IPS-18a (cell line): Measurements from ENCODE around the gene AMFR.
"Not testable (repeated sequence)": the region's sequence is repeated elsewhere in the genome, so short reads cannot be mapped to it uniquely, and the experiment has no call there.

Experiments used
- H3K27ac ChIP-seq: one replicate; pipeline ENCODE4 v1.5.1; 2013; ENCODE audit warnings: low read length
- H3K27me3 ChIP-seq: one replicate; pipeline ENCODE4 v1.6.1; 2013; ENCODE audit warnings: mild to moderate bottlenecking, low read length; ENCODE audit not compliant: control insufficient read depth, insufficient read depth
- H3K36me3 ChIP-seq: one replicate; pipeline ENCODE4 v1.6.1; 2013; ENCODE audit warnings: low read depth, low read length; ENCODE audit not compliant: control insufficient read depth
- H3K4me1 ChIP-seq: one replicate; pipeline ENCODE4 v1.6.1; 2013; ENCODE audit warnings: low read depth, low read length; ENCODE audit not compliant: control insufficient read depth
- H3K4me3 ChIP-seq: one replicate; pipeline ENCODE4 v1.5.1; 2013; ENCODE audit warnings: low read length
- H3K9ac ChIP-seq: one replicate; pipeline ENCODE4 v1.6.1; 2013; ENCODE audit warnings: mild to moderate bottlenecking, low read length, moderate library complexity
- H3K9me3 ChIP-seq: one replicate; pipeline ENCODE4 v1.6.1; 2013; ENCODE audit warnings: low read depth, low read length; ENCODE audit not compliant: control insufficient read depth

AMFR gene

GRCh38 chr16:56382901-56383355, 42.4 kb downstream of the AMFR start:
- Histone ChIP-seq H3K9me3 (peaks cover 8% of the 10 kb centered on the region), H3K36me3 (peaks cover 10% of the 10 kb centered on the region), H3K9ac (no peak overlapping the region), H3K4me1 (no peaks in the 10 kb centered on the region), H3K4me3 (no peak overlapping the region), H3K27ac (no peak overlapping the region), H3K27me3 (no peaks in the 10 kb centered on the region)

GRCh38 chr16:56382459-56382858, 42.9 kb downstream of the AMFR start:
- Histone ChIP-seq H3K27me3 (no peaks in the 10 kb centered on the region), H3K4me3 (no peak overlapping the region), H3K27ac (no peak overlapping the region), H3K4me1 (no peaks in the 10 kb centered on the region), H3K9me3 (peaks cover 8% of the 10 kb centered on the region), H3K9ac (no peak overlapping the region), H3K36me3 (peaks cover 8% of the 10 kb centered on the region)

GRCh38 chr16:56380778-56381485, 44.4 kb downstream of the AMFR start:
- not testable (repeated sequence) for H3K4me3 ChIP-seq

GRCh38 chr16:56379044-56379443, 46.3 kb downstream of the AMFR start:
- not testable (repeated sequence) for H3K9me3 ChIP-seq, H3K4me1 ChIP-seq, H3K27me3 ChIP-seq, H3K36me3 ChIP-seq, H3K27ac ChIP-seq, H3K9ac ChIP-seq, H3K4me3 ChIP-seq

More at GRCh38 chr16:56380778-56381485, 44.4 kb downstream of the AMFR start:
- not testable (repeated sequence) for H3K4me1 ChIP-seq, H3K27me3 ChIP-seq, H3K27ac ChIP-seq, H3K9me3 ChIP-seq, H3K36me3 ChIP-seq, H3K9ac ChIP-seq

GRCh38 chr16:56375792-56376191, 49.6 kb downstream of the AMFR start:
- not testable (repeated sequence) for H3K27me3 ChIP-seq, H3K9me3 ChIP-seq, H3K4me1 ChIP-seq, H3K27ac ChIP-seq, H3K36me3 ChIP-seq, H3K4me3 ChIP-seq, H3K9ac ChIP-seq

GRCh38 chr16:56373003-56373402, 52.3 kb downstream of the AMFR start:
- H3K36me3 ChIP-seq, result no peaks in the 10 kb centered on the region
- H3K4me1 ChIP-seq, result no peaks in the 10 kb centered on the region
- H3K4me3 ChIP-seq, result no peak overlapping the region
- H3K27me3 ChIP-seq, result no peaks in the 10 kb centered on the region
- no peaks in the 10 kb centered on the region for H3K9me3 ChIP-seq
- no peak overlapping the region for H3K9ac ChIP-seq
- no peak overlapping the region for H3K27ac ChIP-seq

GRCh38 chr16:56372013-56372634, 53.2 kb downstream of the AMFR start:
- Histone ChIP-seq H3K4me3 (no peak overlapping the region), H3K36me3 (no peaks in the 10 kb centered on the region), H3K9ac (no peak overlapping the region), H3K4me1 (no peaks in the 10 kb centered on the region), H3K9me3 (no peaks in the 10 kb centered on the region), H3K27me3 (no peaks in the 10 kb centered on the region), H3K27ac (no peak overlapping the region)

GRCh38 chr16:56371660-56371937, 53.7 kb downstream of the AMFR start:
- H3K27me3 ChIP-seq, result no peaks in the 10 kb centered on the region
- H3K36me3 ChIP-seq, result no peaks in the 10 kb centered on the region
- no peaks in the 10 kb centered on the region for H3K9me3 ChIP-seq
- no peak overlapping the region for H3K27ac ChIP-seq
- no peaks in the 10 kb centered on the region for H3K4me1 ChIP-seq
- H3K4me3 ChIP-seq, result no peak overlapping the region
- H3K9ac ChIP-seq, result no peak overlapping the region

- Histone ChIP-seq H3K9me3 (no peaks in the 10 kb centered on the region), H3K36me3 (no peaks in the 10 kb centered on the region), H3K4me1 (no peaks in the 10 kb centered on the region), H3K27ac (no peak overlapping the region), H3K9ac (no peak overlapping the region), H3K4me3 (no peak overlapping the region), H3K27me3 (no peaks in the 10 kb centered on the region)
These were observed 54.3 kb downstream of the AMFR start for GRCh38 chr16:56370875-56371659.

- Histone ChIP-seq H3K4me1 (no peaks in the 10 kb centered on the region), H3K9ac (no peak overlapping the region), H3K36me3 (no peaks in the 10 kb centered on the region), H3K9me3 (no peaks in the 10 kb centered on the region), H3K4me3 (no peak overlapping the region), H3K27ac (no peak overlapping the region), H3K27me3 (no peaks in the 10 kb centered on the region)
These were observed 55.0 kb downstream of the AMFR start for GRCh38 chr16:56370185-56370874.

- H3K9ac ChIP-seq, result no peak overlapping the region
- no peak overlapping the region for H3K4me3 ChIP-seq
- no peaks in the 10 kb centered on the region for H3K27me3 ChIP-seq
- H3K4me1 ChIP-seq, result no peaks in the 10 kb centered on the region
- no peaks in the 10 kb centered on the region for H3K9me3 ChIP-seq
- H3K36me3 ChIP-seq, result no peaks in the 10 kb centered on the region
- H3K27ac ChIP-seq, result no peak overlapping the region
These were observed 56.1 kb downstream of the AMFR start for GRCh38 chr16:56369202-56369601.
